Chondrocyte (in vitro differentiated cells): ENCODE results near the gene SLC35G2. TPM values are rescaled to one million over a fixed set of nuclear protein-coding genes. Genes with fewer than 3 reads are reported as not detected.

Source experiments
- DNase-seq: peaks from one replicate; pipeline ENCODE4 v3.0.0; 2021; ENCODE audit warnings: mixed read lengths, low spot score
- H3K27ac Mint-ChIP-seq: one replicate; pipeline ENCODE4 v1.8.0; 2021; ENCODE audit warnings: mild to moderate bottlenecking, moderate library complexity, mixed read lengths; ENCODE audit not compliant: unreplicated experiment
- H3K27me3 Mint-ChIP-seq: 2 replicates; pipeline ENCODE4 v1.8.0; 2021; ENCODE audit warnings: low read depth, mixed read lengths
- H3K36me3 Mint-ChIP-seq: 2 replicates; pipeline ENCODE4 v1.8.0; 2021; ENCODE audit warnings: low read depth, mixed read lengths
- H3K4me1 Mint-ChIP-seq: 2 replicates; pipeline ENCODE4 v1.8.0; 2021; ENCODE audit warnings: low read depth, mild to moderate bottlenecking, mixed read lengths
- H3K4me3 Mint-ChIP-seq: one replicate; pipeline ENCODE4 v1.8.0; 2021; ENCODE audit warnings: mild to moderate bottlenecking, moderate library complexity, mixed read lengths; ENCODE audit not compliant: unreplicated experiment
- H3K9me3 Mint-ChIP-seq: 2 replicates; pipeline ENCODE4 v1.8.0; 2021; ENCODE audit warnings: low read depth, mixed read lengths
- total RNA-seq: library from RNA; stranded (reverse); gene quantifications from 3 replicates; pipeline ENCODE4 v1.2.1, GENCODE V29; 2021
- TF ChIP-seq, protein P1 (sequence below): fragments of 200-600 bp; sonication (generic); IDR thresholded peaks from 2 replicates; pipeline ENCODE4 v1.5.0; 2021; ENCODE audit warnings: antibody characterized with exemption, mild to moderate bottlenecking, moderate library complexity

Gene SLC35G2
- total RNA-seq, 1 donor from 2014 or later = 3.8 TPM

DNA sequence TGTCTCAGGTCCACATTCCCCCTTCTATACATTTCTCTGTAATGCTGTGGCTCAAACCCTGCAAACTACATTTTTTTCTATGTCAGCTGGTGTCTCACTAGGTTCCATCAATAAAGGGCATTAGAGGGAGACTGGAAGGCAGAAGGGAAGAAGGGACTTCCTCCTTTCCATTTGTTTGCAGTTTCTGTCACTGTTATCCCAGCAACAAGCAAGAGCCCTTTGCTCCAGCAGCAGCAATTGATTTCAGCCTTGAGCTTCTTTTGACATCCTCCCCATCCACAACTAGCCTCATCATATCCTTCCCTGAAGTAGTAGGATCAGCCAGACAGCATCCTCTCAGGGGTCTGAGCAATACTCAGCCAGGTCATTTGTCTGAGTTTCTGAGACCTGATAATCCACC lies 37.7 kb downstream of the SLC35G2 start:
- no peak overlapping the region for H3K4me3 Mint-ChIP-seq
- no peak overlapping the region for H3K27ac Mint-ChIP-seq
- H3K36me3 Mint-ChIP-seq = no peaks in the 10 kb centered on the region
- TF ChIP-seq, protein P1, sequence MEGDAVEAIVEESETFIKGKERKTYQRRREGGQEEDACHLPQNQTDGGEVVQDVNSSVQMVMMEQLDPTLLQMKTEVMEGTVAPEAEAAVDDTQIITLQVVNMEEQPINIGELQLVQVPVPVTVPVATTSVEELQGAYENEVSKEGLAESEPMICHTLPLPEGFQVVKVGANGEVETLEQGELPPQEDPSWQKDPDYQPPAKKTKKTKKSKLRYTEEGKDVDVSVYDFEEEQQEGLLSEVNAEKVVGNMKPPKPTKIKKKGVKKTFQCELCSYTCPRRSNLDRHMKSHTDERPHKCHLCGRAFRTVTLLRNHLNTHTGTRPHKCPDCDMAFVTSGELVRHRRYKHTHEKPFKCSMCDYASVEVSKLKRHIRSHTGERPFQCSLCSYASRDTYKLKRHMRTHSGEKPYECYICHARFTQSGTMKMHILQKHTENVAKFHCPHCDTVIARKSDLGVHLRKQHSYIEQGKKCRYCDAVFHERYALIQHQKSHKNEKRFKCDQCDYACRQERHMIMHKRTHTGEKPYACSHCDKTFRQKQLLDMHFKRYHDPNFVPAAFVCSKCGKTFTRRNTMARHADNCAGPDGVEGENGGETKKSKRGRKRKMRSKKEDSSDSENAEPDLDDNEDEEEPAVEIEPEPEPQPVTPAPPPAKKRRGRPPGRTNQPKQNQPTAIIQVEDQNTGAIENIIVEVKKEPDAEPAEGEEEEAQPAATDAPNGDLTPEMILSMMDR = no peak
- H3K27me3 Mint-ChIP-seq = no peaks in the 10 kb centered on the region
- peaks cover 3% of the 10 kb centered on the region for H3K9me3 Mint-ChIP-seq
- H3K4me1 Mint-ChIP-seq = peaks cover 23% of the 10 kb centered on the region
- no peak for DNase-seq

DNA sequence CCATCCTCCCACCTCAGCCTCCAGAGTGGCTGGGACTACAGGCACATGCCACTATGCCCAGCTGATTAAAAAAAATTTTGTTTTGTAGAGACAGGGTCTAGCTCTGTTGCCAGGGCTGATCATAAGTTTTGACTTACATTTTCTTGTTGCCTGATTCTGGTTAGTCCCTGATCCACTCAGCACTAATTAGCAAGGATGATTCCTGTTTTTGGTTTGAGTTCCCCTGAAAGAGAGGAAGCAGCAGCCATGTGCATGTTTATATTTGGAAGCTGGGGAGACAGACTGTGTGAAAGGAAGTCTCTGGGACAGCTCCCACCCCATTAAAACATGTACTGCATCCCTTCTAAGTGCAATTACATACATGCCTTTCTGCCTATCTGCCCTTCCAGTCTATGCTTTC lies 39.5 kb downstream of the SLC35G2 start:
- Mint-ChIP-seq H3K27ac (peak overlapping the region; percentile 1), H3K4me3 (no peak overlapping the region), H3K36me3 (no peaks in the 10 kb centered on the region), H3K27me3 (no peaks in the 10 kb centered on the region), H3K9me3 (peaks cover 3% of the 10 kb centered on the region), H3K4me1 (peaks cover 30% of the 10 kb centered on the region)
- TF ChIP-seq, protein P1 = no peak
- DNase-seq = no peak

DNA sequence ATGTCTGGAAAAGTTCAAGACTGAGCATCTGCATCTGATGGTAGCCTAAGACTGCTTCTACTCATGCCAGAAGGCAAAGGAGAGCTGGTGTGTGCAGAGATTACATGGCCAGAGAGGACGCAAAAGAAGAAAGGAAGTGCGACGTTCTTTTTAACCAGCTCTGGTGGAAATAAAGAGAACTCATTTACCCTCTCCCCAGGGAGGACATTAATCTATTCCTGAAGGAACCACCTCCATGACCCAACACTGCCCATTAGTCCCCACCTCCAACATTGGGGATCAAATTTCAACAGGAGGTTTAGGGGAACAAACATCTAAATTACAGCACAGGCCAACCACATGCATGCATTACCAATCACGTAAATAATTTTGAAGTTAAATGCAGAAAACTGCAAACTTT lies 41.6 kb downstream of the SLC35G2 start:
- Mint-ChIP-seq H3K36me3 (no peaks in the 10 kb centered on the region), H3K27me3 (no peaks in the 10 kb centered on the region), H3K9me3 (peaks cover 3% of the 10 kb centered on the region), H3K27ac (peak overlapping the region; percentile 15), H3K4me3 (peak overlapping the region; percentile 90), H3K4me1 (peaks cover 33% of the 10 kb centered on the region)
- no peak for DNase-seq
- TF ChIP-seq, protein P1 = no peak

DNA sequence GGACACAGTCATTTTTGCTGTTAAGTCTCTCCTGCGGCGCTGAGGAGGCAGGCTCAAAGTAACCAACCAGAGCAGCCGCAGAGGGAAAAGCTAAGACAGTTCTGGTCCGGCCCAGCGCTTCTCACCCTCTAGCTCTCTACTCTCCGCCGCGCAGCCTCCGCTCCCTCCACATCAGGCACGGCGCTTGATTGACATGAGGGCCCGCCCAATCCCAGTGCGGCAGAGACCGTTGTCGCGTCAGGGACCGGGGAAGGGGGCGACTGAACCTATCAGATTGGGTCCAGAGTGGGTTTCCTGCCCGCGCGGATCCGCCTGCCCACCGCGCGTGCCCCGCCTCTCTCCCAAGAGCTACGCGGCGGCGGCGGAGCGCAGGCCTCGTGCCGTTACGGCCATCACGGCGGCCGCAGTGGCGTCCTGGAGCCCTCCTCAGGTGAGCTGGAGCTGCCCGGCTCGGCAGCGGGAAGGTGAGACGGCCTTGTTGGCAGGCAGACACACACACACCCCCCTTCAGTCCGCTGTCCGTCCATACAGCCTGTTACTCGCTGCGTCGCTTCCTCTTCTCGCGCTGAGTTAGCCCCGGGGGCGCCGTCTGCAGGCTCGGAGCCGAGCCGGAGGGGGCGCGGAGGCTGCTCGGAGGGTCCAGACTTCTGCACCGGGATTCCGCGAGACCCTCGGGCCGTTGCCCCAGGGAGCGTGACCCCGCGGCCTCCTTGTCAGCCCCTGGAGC lies 43.1 kb downstream of the SLC35G2 start, which contains the start of gene NCK1:
Gene NCK1, plus strand, starts transcription at position 319 of the 727 bp plus-strand sequence. CDS start 65,794 bp downstream, outside the sequence.
- TF ChIP-seq, protein P1 = peak; percentile 57
- Mint-ChIP-seq H3K36me3 (no peaks in the 10 kb centered on the region), H3K4me3 (peak within 1 kb of the TSS; percentile 90), H3K27ac (peak within 1 kb of the TSS; percentile 97), H3K4me1 (peaks cover 33% of the 10 kb centered on the region), H3K9me3 (peaks cover 2% of the 10 kb centered on the region), H3K27me3 (no peaks in the 10 kb centered on the region)
- DNase-seq = peak; percentile 99

DNA sequence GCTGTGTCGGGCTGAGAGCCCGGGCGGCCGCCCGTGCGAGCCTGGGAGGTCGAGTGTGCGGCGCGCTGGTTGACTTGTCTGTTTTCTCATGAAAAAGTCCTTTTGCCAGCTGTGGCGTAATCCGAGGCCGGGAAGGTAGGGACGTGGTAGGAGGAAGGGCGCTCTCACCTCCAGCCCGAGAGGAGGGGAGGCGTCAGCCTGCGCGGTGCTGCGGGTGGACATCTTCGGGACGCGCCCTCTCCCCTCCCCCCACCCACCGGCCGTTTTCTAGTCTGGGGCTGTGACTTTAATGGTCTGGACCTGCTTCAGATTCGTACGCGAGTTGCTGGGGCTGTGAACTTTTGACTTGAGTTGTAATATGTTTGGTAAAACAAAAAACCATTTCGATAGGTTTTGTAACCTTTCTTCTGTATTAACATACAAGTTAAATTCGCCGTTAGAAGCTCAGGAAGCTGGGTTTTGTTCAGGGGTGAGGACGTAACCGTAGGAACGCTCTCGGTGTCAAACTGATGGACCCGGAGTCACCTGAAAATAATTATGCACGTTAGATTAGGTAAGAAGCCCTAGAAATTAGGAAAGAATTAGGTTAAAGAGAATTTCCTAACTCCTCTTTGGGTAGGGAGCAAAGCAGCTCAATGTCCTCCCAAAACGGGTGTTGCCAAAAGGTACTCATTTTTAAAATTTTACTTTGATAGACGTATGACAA lies 43.8 kb downstream of the SLC35G2 start:
- no peaks in the 10 kb centered on the region for H3K9me3 Mint-ChIP-seq
- TF ChIP-seq, protein P1 = peak; percentile 34
- peak overlapping the region; percentile 97 for H3K27ac Mint-ChIP-seq
- peaks cover 33% of the 10 kb centered on the region for H3K4me1 Mint-ChIP-seq
- H3K36me3 Mint-ChIP-seq = no peaks in the 10 kb centered on the region
- DNase-seq = no peak
- no peaks in the 10 kb centered on the region for H3K27me3 Mint-ChIP-seq
- peak overlapping the region; percentile 90 for H3K4me3 Mint-ChIP-seq
